Measurements from ENCODE around the gene MCIDAS.

GRCh38 chr5:55205001-55205400, 22.1 kb downstream of the MCIDAS start:
- TF ChIP-seq SUZ12 (IDR thresholded peaks at IDR 0.05; ENCODE audit: extremely low read depth, insufficient read depth, insufficient read length): no peak
- no peak for TF ChIP-seq ZNF274 (IDR thresholded peaks at IDR 0.05; ENCODE audit: low read depth, low read length)
